Measurements from ENCODE around the gene RALY. TPM values are rescaled to one million over a fixed set of nuclear protein-coding genes. Genes with fewer than 3 reads are reported as not detected.
"Not testable (repeated sequence)": the region's sequence is repeated elsewhere in the genome, so short reads cannot be mapped to it uniquely, and the experiment has no call there.

Gene RALY
- total and polyA plus RNA-seq, 2 donors (not counting 3 experiments of a cell fraction or from before 2014, with no cell fraction given): 142 to 146 TPM

DNA sequence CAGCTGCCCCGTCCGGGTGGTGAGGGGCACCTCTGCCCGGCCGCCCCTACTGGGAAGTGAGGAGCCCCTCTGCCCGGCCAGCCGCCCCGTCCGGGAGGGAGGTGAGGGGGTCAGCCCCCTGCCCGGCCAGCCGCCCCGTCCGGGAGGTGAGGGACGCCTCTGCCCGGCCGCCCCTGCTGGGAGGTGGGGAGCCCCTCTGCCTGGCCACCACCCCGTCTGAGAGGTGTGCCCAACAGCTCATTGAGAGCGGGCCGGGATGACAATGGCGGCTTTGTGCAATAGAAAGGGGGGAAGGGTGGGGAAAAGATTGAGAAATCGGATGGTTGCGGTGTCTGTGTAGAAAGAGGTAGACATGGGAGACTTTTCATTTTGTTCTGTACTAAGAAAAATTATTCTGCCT is 139.2 kb downstream of the RALY start:
- CTCF ChIA-PET; DNase-seq (ENCODE audit: low read depth, low spot score); POLR2A ChIA-PET; FAIRE-seq; H3K36me3 ChIP-seq (ENCODE audit: control insufficient read depth in 2 of 2, extremely low read depth in 1 of 2, insufficient read depth in 2 of 2, low read length in 2 of 2); H3K27me3 ChIP-seq (ENCODE audit: control insufficient read depth in 2 of 2, insufficient read depth in 2 of 2, low read length in 2 of 2); H3K4me2 ChIP-seq (ENCODE audit: insufficient read depth, low read length); H2AFZ ChIP-seq (ENCODE audit: low read depth, low read length); H3K27ac ChIP-seq (ENCODE audit: insufficient read depth, low read depth, low read length); dilution Hi-C loops (cut with MboI; ENCODE audit: extremely low pct_ligation_motif_present, low sequenced_read_pairs); H3K9me1 ChIP-seq (replicated peaks; ENCODE audit: control insufficient read depth, extremely low read depth, insufficient read depth, low read length); H3K4me3 ChIP-seq (replicated peaks in 1 of 3; ENCODE audit: insufficient read depth in 1 of 3, low read depth in 1 of 3, low read length in 3 of 3); H3K9me3 ChIP-seq (replicated peaks; ENCODE audit: control insufficient read depth, insufficient read depth, low read length); intact Hi-C loops (cut with micrococcal nuclease); H4K20me1 ChIP-seq (replicated peaks; ENCODE audit: control insufficient read depth, extremely low read depth, insufficient read depth, low read length); H3K4me1 ChIP-seq (ENCODE audit: control insufficient read depth, extremely low read depth, insufficient read depth, low read length); H3K9ac ChIP-seq (replicated peaks; ENCODE audit: extremely low read depth, insufficient read depth, low read length); H3K79me2 ChIP-seq (ENCODE audit: control insufficient read depth, insufficient read depth, low read length); BruUV-seq (replicated peaks): not testable (repeated sequence)

- FAIRE-seq; BruUV-seq (replicated peaks): not testable (repeated sequence)
These were observed 139.7 kb downstream of the RALY start for GRCh38 chr20:34133365-34133860.

More at GRCh38 chr20:34133365-34133860, 139.7 kb downstream of the RALY start:
- H3K9me1 ChIP-seq (replicated peaks; ENCODE audit: control insufficient read depth, extremely low read depth, insufficient read depth, low read length); H3K36me3 ChIP-seq (ENCODE audit: control insufficient read depth in 2 of 2, extremely low read depth in 1 of 2, insufficient read depth in 2 of 2, low read length in 2 of 2); H3K9me3 ChIP-seq (replicated peaks; ENCODE audit: control insufficient read depth, insufficient read depth, low read length); intact Hi-C loops (cut with micrococcal nuclease); H3K79me2 ChIP-seq (ENCODE audit: control insufficient read depth, insufficient read depth, low read length); DNase-seq (ENCODE audit: low read depth, low spot score); H4K20me1 ChIP-seq (replicated peaks; ENCODE audit: control insufficient read depth, extremely low read depth, insufficient read depth, low read length); CTCF ChIA-PET; dilution Hi-C loops (cut with MboI; ENCODE audit: extremely low pct_ligation_motif_present, low sequenced_read_pairs); POLR2A ChIA-PET; H3K27ac ChIP-seq (ENCODE audit: insufficient read depth, low read depth, low read length); H3K4me2 ChIP-seq (ENCODE audit: insufficient read depth, low read length); H3K4me1 ChIP-seq (ENCODE audit: control insufficient read depth, extremely low read depth, insufficient read depth, low read length); H3K9ac ChIP-seq (replicated peaks; ENCODE audit: extremely low read depth, insufficient read depth, low read length); H2AFZ ChIP-seq (ENCODE audit: low read depth, low read length); H3K4me3 ChIP-seq (replicated peaks in 1 of 3; ENCODE audit: insufficient read depth in 1 of 3, low read depth in 1 of 3, low read length in 3 of 3); H3K27me3 ChIP-seq (ENCODE audit: control insufficient read depth in 2 of 2, insufficient read depth in 2 of 2, low read length in 2 of 2): not testable (repeated sequence)

Small RNA genes lying within 50 kb of the gene (microRNA-seq; reads per million reads assigned to microRNA genes)
- gene MIR4755 (ENCODE audit: borderline number of aligned reads, borderline replicate concordance): not detected

Small RNA genes lying within 50 kb of the gene (small RNA-seq; reads per million reads assigned to genes)
- not detected for gene MIR4755 (ENCODE audit: insufficient read depth, insufficient read length, low read depth, low replicate concordance)

Other genes starting within 250 kb of the RALY start
- 105 and 112 TPM in 2 replicates for gene CHMP4B, start 182.6 kb upstream of the RALY start, total RNA-seq
- gene CHMP4B, start 182.6 kb upstream of the RALY start, polyA plus RNA-seq: 54.5 and 64.7 TPM in 2 replicates
- gene EIF2S2, start 118.3 kb downstream of the RALY start, total RNA-seq: 99.3 and 102 TPM in 2 replicates
- gene EIF2S2, start 118.3 kb downstream of the RALY start, polyA plus RNA-seq: 34.0 and 38.8 TPM in 2 replicates
- not detected in 2 replicates for gene ASIP, start 247.5 kb downstream of the RALY start, total RNA-seq
- not detected in 2 replicates for gene ASIP, start 247.5 kb downstream of the RALY start, polyA plus RNA-seq

All from endothelial cell of umbilical vein (primary cell).